ENCODE data around the gene AKNA.

The AKNA gene

DNA sequence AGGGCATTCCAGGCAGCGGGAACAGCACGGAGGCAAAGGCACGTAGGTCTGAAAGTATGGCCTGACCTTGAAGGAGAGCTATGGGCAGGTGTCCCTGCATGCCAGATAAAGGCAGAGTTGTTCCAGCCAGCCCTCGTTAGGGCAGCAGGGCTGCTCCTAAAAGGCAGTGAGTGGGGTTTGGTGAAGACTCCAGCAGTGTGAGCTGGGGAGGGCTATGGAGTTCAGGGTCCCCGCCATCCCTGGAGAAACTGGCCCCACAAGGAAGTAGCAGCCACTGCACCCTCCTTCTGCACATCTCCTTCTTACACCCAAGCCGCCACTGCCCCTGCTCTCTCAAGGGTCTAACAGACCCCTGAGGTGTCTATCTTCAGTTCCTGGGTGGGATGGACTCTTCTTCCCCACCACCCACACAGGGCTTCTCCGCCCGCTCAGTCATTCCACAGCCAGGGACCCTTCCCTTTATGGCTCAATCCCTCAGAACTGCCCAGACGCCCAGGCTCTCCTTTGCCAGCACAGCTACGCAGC, 1.4 kb downstream of the AKNA start:
- TF ChIP-seq, protein P1, sequence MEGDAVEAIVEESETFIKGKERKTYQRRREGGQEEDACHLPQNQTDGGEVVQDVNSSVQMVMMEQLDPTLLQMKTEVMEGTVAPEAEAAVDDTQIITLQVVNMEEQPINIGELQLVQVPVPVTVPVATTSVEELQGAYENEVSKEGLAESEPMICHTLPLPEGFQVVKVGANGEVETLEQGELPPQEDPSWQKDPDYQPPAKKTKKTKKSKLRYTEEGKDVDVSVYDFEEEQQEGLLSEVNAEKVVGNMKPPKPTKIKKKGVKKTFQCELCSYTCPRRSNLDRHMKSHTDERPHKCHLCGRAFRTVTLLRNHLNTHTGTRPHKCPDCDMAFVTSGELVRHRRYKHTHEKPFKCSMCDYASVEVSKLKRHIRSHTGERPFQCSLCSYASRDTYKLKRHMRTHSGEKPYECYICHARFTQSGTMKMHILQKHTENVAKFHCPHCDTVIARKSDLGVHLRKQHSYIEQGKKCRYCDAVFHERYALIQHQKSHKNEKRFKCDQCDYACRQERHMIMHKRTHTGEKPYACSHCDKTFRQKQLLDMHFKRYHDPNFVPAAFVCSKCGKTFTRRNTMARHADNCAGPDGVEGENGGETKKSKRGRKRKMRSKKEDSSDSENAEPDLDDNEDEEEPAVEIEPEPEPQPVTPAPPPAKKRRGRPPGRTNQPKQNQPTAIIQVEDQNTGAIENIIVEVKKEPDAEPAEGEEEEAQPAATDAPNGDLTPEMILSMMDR (IDR thresholded peaks at IDR 0.05; ENCODE audit: insufficient read depth, low read depth, low read length, missing control alignments), result no peak
- peak overlapping the region; percentile 93 for H3K4me3 ChIP-seq (ENCODE audit: low read depth, low read length)
- DNase-seq (ENCODE audit: low read depth), result no peak

DNA sequence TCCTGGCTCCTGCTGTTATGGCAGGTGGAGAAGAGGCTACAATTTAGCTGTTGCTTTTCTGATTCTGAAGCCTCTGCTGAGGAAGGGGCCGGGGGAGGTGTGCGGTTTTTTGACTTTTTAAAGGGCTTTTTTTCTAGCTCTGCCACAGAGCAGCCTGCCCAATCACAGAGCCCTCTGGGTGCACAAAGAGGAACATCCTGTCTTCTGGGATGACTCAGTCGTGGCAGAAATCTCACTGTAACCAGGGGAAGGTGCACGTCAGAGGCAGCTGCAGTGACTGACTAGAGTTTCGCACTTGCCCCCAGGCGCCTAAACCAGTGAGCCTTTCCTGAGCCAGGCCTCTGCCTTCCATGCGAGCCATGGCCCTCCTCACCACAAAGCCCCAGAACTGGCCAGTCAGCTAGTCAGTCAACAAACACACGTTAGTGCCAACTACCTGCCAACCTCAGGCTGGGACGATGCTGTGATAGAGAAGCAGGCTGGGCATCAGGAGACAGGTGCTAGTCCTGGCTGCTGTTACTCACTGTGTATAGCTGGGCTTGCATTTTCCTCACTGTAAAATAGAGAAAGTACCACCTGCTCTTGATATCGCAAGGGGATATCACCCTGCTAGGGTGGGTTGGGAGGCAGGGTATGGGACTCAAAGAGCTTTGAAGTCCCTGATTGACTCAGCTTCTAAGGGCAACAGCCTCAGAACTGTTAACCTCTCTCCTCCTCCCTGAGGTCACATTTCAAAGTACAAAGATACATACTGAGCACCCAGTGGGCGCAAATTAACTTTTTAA, 2.2 kb downstream of the AKNA start:
- TF ChIP-seq, protein P1 (IDR thresholded peaks at IDR 0.05; ENCODE audit: insufficient read depth, low read depth, low read length, missing control alignments), result no peak
- H3K4me3 ChIP-seq (ENCODE audit: low read depth, low read length), result peak overlapping the region; percentile 93
- peak; percentile 97 for DNase-seq (ENCODE audit: low read depth)

DNA sequence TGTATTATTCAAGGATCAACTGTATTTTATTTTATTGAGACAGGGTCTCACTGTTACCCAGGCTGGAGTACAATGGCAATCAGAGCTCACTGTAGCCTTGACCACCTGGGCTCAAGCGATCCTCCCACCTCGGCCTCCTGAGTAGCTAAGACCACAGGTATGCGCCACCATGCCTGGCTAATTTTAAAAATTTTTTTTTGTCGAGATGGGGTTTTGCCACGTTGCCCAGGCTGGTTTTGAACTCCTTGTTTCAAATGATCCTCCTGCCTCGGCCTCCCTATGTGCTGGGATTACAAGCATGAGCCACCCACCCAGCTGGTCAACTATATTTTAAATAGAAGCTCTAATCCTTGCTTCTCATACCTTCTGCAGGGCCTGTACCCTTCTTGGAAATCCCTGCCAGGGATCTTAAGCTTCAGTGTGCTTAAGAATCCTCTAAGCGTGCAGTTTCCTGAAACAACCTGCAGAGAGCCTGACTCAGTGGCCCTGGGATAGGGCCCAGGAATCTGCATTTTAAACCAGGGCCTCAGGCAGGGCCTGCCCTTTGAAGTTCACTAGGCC, 2.9 kb downstream of the AKNA start:
- H3K4me3 ChIP-seq (ENCODE audit: low read depth, low read length), result peak overlapping the region; percentile 55
- no peak for DNase-seq (ENCODE audit: low read depth)
- TF ChIP-seq, protein P1 (IDR thresholded peaks at IDR 0.05; ENCODE audit: insufficient read depth, low read depth, low read length, missing control alignments), result no peak

DNA sequence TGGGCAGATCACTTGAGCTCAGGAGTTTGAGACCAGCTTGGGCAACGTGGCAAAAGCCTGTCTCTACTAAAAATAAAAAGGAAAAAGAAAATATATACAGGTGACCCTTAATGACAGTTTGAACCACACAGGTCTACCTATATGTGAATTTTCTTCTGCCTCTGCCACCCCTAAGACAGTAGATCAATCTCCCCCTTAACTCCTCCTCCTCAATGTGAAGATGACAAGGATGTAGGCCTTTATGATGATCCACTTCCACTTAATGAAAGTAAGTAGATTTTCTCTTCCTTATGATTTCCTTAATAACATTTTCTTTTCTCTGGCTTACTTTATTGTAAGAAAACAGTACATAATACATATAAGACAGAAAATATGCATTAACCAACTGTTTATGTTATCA, 3.4 kb downstream of the AKNA start:
- peak overlapping the region; percentile 55 for H3K4me3 ChIP-seq (ENCODE audit: low read depth, low read length)
- TF ChIP-seq, protein P1 (IDR thresholded peaks at IDR 0.05; ENCODE audit: insufficient read depth, low read depth, low read length, missing control alignments), result no peak
- no peak for DNase-seq (ENCODE audit: low read depth)

DNA sequence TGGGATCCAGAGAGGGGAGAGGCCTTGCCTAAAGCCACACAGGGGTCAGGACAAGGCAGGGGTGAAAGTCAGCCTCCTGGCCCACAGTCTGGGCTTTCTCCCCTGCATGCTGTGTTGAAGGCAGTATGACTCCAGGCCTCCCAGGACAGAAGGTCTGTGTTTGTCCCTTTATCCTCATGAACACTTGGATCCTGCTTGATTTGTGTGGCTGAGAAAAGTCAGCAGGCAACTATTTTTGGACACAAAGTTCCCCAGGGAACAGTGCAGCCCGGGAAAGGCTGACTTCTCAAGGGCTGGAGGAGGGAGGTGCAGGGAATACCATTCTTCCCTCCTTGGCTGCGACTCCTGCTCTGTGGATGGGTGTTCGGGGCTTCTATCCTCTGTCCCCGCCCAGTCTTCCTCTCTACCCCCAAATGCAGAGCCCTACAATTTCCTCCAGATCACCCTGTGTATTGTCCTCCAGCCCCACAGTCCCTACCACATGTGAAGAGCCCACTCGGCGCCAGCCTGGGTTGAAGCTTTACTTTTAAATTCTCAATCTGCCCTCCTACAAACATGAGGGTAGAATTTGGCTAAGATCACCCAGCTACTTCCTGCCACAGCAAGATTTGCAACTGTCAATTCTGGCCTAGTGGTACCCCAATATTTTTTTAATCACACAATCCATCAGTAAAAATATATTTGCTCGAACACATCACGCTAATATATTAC, 4.1 kb downstream of the AKNA start:
- TF ChIP-seq, protein P1 (IDR thresholded peaks at IDR 0.05; ENCODE audit: insufficient read depth, low read depth, low read length, missing control alignments), result no peak
- DNase-seq (ENCODE audit: low read depth), result no peak
- H3K4me3 ChIP-seq (ENCODE audit: low read depth, low read length), result peak overlapping the region; percentile 55

DNA sequence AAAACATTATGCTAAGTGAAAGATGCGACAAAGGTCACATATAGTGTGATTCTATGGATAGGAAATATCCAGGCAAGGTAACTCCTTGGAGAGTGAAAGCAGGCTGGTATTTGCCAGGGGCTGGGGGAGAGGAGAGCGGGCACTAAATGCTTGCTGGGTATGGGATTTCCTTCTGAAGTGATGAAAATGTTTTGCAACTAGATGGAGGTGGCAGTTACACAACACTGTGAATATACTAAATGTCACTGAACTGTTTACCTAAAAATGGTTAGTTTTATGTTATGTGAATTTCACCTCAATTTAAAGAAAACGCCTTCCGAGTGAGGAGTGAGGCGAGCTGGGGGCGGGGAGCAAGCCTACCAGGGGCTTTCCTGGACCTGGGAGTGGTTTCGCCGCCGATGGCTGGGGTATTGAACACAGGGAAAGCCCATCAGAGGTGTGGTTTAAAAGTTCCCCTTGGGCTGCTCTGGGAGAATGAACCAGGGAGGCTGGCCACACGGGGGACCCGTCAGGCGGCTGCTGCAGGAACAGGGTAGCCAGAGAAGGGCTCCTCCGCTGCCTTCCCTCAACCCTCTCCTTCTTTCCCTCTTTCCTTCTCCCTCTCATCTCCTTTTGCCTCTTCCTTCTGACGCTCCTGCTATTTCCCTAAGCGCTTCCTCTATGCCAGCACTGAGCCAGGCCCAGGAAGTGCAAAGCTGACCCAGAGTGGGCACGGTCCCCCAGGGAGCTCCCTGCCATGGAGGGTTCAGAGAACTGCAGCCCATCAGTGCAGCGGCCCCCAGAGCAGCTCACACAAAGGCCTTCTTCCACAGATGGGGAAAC, 4.9 kb downstream of the AKNA start:
- peak overlapping the region; percentile 55 for H3K4me3 ChIP-seq (ENCODE audit: low read depth, low read length)
- TF ChIP-seq, protein P1 (IDR thresholded peaks at IDR 0.05; ENCODE audit: insufficient read depth, low read depth, low read length, missing control alignments), result peak; percentile 17
- DNase-seq (ENCODE audit: low read depth), result peak; percentile 83

All from GM12865 (cell line).